ENCODE data around the gene OARD1.

Gene OARD1

GRCh38 chr6:41056768-41057490 lies 15.2 kb downstream of the OARD1 start:
- H3K27ac ChIP-seq, result no peak overlapping the region
- peaks cover 5% of the 10 kb centered on the region for H3K4me1 ChIP-seq (ENCODE audit: low read depth, poor library complexity, severe bottlenecking)
- H2AFZ ChIP-seq (ENCODE audit: low read depth), result no peak overlapping the region
- no peak overlapping the region for H3K9ac ChIP-seq
- no peak overlapping the region for H3K4me3 ChIP-seq (IDR thresholded peaks at IDR 0.05; ENCODE audit: insufficient read depth, low read depth, low read length)
- H3K79me2 ChIP-seq (ENCODE audit: insufficient read depth, low read depth), result no peaks in the 10 kb centered on the region
- H3K27me3 ChIP-seq (ENCODE audit: insufficient read depth, low read depth), result no peaks in the 10 kb centered on the region
- no peaks in the 10 kb centered on the region for H3K36me3 ChIP-seq (ENCODE audit: insufficient read depth)
- H3K4me2 ChIP-seq, result no peak overlapping the region
- H4K20me1 ChIP-seq (ENCODE audit: insufficient read depth), result no peaks in the 10 kb centered on the region
- TF ChIP-seq, protein P1, sequence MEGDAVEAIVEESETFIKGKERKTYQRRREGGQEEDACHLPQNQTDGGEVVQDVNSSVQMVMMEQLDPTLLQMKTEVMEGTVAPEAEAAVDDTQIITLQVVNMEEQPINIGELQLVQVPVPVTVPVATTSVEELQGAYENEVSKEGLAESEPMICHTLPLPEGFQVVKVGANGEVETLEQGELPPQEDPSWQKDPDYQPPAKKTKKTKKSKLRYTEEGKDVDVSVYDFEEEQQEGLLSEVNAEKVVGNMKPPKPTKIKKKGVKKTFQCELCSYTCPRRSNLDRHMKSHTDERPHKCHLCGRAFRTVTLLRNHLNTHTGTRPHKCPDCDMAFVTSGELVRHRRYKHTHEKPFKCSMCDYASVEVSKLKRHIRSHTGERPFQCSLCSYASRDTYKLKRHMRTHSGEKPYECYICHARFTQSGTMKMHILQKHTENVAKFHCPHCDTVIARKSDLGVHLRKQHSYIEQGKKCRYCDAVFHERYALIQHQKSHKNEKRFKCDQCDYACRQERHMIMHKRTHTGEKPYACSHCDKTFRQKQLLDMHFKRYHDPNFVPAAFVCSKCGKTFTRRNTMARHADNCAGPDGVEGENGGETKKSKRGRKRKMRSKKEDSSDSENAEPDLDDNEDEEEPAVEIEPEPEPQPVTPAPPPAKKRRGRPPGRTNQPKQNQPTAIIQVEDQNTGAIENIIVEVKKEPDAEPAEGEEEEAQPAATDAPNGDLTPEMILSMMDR (conservative IDR thresholded peaks at IDR 0.05; ENCODE audit: low read depth, low read length), result no peak

DNA sequence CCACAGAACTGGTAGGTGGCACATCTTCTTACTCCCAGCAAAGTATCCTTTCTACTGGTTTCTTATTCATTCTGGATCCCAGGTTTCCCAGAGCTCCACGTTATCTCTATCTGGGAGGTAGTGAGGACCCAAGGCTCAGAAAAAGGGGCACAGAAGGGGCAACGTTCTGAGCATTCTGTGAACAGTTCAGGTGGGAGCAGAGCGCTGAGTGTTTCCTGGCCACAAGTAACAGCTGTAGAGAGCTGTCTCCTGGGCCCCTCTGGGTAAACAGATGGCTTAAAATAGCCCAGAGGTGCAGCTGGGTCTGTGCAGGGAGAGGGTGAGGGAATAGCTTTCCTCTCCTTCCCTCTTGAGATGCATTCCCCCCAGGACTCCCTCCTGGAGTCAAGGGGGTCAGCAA lies 17.0 kb downstream of the OARD1 start:
- no peaks in the 10 kb centered on the region for H4K20me1 ChIP-seq (ENCODE audit: insufficient read depth)
- H3K79me2 ChIP-seq (ENCODE audit: insufficient read depth, low read depth), result no peaks in the 10 kb centered on the region
- H3K27me3 ChIP-seq (ENCODE audit: insufficient read depth, low read depth), result no peaks in the 10 kb centered on the region
- H2AFZ ChIP-seq (ENCODE audit: low read depth), result no peak overlapping the region
- H3K36me3 ChIP-seq (ENCODE audit: insufficient read depth), result no peaks in the 10 kb centered on the region
- TF ChIP-seq, protein P1 (conservative IDR thresholded peaks at IDR 0.05; ENCODE audit: low read depth, low read length), result no peak
- H3K4me1 ChIP-seq (ENCODE audit: low read depth, poor library complexity, severe bottlenecking), result peaks cover 5% of the 10 kb centered on the region
- no peak overlapping the region for H3K4me3 ChIP-seq (IDR thresholded peaks at IDR 0.05; ENCODE audit: insufficient read depth, low read depth, low read length)
- H3K4me2 ChIP-seq, result no peak overlapping the region
- H3K27ac ChIP-seq, result no peak overlapping the region
- no peak overlapping the region for H3K9ac ChIP-seq

DNA sequence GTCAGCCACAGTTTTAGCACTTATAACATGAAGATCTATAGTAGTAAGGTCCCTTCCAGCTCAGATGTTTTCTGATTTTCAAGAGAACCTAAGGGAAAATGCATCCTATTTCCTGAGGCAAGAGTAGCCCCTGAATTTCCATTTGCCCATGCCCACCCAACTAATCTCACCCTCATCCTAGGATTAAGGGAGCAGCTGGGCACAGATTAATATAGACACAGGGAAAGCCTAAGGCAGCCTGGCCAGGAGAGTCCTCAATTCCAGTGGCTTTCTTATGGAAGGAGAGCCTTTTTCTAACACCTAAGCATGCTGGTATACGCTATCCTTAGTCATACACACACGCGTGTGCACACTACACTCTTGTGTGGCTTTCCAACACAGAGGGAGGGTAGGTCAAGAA lies 17.6 kb downstream of the OARD1 start:
- TF ChIP-seq, protein P1 (conservative IDR thresholded peaks at IDR 0.05; ENCODE audit: low read depth, low read length), result no peak
- Histone ChIP-seq H3K36me3 (ENCODE audit: insufficient read depth) (no peaks in the 10 kb centered on the region), H3K4me1 (ENCODE audit: low read depth, poor library complexity, severe bottlenecking) (peaks cover 5% of the 10 kb centered on the region), H3K4me2 (no peak overlapping the region), H3K4me3 (IDR thresholded peaks at IDR 0.05; ENCODE audit: insufficient read depth, low read depth, low read length) (no peak overlapping the region), H3K9ac (no peak overlapping the region), H2AFZ (ENCODE audit: low read depth) (no peak overlapping the region), H3K27ac (no peak overlapping the region), H4K20me1 (ENCODE audit: insufficient read depth) (no peaks in the 10 kb centered on the region), H3K27me3 (ENCODE audit: insufficient read depth, low read depth) (no peaks in the 10 kb centered on the region), H3K79me2 (ENCODE audit: insufficient read depth, low read depth) (no peaks in the 10 kb centered on the region)

DNA sequence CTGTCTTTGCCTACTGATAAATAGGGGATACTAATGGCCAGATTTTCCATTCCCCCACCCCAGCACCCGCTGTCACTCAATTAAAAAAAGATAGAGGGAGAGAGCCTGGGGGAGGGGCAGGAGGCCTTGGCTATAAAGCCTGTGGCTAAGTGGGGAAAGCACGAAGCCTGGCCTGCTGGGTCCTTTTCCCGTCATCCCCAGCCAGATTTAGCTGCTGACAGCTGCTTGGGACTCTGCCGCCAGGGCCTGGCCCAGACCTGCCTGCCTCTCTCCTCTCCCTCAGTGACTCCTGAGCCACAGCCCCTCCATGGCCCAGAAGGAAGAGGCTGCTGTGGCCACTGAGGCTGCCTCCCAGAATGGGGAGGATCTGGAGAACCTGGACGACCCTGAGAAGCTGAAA lies 19.1 kb downstream of the OARD1 start, which contains the start of gene APOBEC2:
TSS of gene APOBEC2 (plus strand) at position 162 of the 400 bp plus-strand sequence. CDS start at position 308, 146 bp downstream.
- H3K9ac ChIP-seq, result no peak within 1 kb of the TSS
- no peak within 1 kb of the TSS for H3K4me3 ChIP-seq (IDR thresholded peaks at IDR 0.05; ENCODE audit: insufficient read depth, low read depth, low read length)
- TF ChIP-seq, protein P1 (conservative IDR thresholded peaks at IDR 0.05; ENCODE audit: low read depth, low read length), result no peak
- no peak within 1 kb of the TSS for H2AFZ ChIP-seq (ENCODE audit: low read depth)
- H3K27ac ChIP-seq, result no peak within 1 kb of the TSS
- no peaks in the 10 kb centered on the region for H4K20me1 ChIP-seq (ENCODE audit: insufficient read depth)
- H3K36me3 ChIP-seq (ENCODE audit: insufficient read depth), result no peaks in the 10 kb centered on the region
- H3K27me3 ChIP-seq (ENCODE audit: insufficient read depth, low read depth), result no peaks in the 10 kb centered on the region
- no peaks in the 10 kb centered on the region for H3K79me2 ChIP-seq (ENCODE audit: insufficient read depth, low read depth)
- H3K4me1 ChIP-seq (ENCODE audit: low read depth, poor library complexity, severe bottlenecking), result peaks cover 5% of the 10 kb centered on the region
- no peak within 1 kb of the TSS for H3K4me2 ChIP-seq

All from KMS-11 (cell line).